GM19025 (cell line): ENCODE data around the gene NPHP4.

ENCODE experiments used
- ATAC-seq: cut with Tn5 transposase; IDR thresholded peaks from one replicate; pipeline ENCODE4 v1.9.1; 2021; ENCODE audit warnings: mild to moderate bottlenecking, low read depth, moderate library complexity; ENCODE audit not compliant: unreplicated experiment

The NPHP4 gene

DNA sequence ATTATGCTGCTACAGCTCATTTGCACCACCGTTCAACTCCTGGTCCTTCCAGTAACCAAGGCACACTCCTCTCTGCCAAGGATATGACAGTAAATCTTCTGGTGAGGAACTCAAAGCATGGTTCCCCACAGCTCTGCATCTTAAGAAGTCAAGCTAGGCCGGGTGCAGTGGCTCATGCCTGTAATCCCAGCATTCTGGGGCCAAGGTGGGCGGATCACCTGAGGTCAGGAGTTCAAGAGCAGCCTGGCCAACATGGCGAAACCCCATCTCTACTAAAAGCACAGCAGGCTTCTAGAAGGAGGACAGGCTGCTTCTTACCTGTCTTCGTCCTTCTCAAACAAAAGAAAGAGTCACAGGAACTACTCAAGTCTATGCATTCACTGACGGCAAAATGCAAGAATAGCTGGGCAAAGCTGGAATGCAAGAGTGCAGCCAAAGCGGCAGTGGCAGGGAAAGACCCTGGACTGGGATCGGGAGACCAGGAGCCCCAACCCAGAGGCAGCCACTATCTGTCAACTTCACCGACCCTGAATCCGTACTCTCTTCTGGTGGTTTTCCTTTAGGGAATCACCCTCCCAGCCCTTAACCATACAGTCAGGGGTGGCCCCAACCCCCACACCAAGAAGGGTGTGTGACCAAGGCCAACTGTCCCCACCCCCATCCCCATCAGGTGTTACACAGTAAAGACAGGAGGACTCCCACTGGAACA lies 75.5 kb downstream of the NPHP4 start:
- ATAC-seq: no peak

DNA sequence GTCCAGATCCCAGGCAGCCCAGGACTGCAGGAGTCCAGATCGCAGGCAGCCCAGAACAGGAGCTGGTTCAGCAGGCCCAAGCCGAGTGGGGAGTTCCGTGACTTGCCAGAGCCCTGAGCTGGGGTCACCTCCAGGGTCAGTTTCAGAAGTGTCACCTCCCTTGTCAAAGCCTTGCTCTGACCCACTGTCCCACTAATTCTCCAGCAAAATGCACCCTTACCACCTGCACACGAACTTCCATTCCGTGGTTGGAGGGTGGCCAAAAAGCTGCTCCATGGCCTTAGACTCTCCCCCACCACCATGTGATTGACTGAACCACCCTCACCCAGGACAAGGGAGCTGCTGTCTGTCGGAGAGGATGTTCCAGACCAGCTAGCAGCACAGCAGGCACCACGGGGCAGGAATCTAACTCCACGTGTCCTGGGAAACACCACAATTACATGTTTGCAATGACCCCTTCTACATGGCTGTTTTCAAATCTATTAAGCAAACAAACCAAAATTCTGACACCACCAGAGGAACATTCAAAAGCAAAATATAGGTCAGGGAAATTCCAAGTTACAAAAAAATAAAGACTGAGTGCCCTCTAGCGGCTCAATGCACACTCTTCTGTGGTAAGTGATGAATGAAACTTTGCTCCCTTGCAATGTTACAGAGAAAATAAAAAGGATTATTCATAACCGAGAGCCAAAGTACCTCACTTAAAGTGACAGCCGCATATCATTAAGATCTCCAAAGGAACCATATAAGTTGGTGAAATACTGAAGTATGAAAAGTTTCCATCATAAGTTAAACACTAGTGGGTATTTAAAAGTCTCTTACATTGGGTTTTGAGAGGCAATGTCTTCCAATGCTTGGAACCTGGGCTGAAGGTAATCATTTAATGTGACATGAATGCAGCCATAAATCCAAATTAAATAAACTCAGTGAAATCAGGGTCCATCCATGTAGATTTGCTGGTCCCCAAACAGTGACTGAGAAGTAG lies 76.3 kb downstream of the NPHP4 start:
- no peak for ATAC-seq

DNA sequence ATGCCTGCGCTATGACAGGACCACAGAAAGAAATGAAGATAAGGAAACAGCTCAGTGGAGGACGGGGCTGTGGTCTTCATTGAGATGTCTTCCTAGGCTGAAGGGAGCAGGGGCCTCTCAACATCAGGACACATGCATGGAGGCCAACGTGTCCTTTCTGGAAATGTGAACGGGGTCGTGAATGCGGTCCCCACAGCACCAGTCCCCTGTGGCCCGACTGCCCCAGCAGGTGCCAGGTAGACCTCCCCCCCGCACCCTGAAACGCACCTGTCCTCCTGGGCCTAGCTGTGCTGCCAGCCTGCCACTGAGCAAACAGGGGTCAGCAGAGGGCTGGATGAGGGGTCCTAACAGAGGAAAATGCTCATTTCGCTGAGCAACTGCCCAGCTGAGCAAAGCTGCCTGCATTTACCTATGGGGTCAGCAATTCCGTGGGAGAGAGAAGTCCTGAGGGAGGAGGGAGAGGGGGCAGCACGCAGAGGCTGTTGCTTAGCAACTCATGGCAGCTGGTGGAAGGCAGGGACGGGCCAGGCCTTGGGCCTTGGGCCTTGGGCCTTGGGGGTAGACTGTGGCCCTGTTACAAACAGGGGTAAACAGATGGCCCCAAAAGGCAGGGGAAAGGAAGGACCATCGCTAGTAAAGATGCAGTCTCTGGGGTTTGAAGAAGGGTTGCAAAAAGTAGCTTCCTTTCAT lies 77.4 kb downstream of the NPHP4 start:
- no peak for ATAC-seq

DNA sequence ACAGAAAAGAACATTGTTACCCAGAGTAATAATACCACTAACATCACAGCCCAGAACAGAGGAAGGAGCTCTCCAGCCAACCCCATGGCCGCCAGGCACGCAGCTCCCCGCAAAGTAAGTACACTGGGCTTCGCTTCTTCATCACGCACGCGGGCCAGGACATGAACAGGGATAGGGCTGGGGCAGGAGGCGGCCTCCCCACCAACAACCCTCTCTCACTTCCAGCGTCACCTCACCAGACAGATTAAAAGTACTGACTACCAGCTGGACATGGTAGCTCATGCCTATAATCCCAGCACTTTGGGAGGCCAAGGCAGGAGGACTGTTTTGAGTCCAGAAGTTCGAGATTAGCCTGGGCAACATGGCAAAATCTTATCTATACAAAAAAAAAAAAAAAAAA lies 78.3 kb downstream of the NPHP4 start:
- no peak for ATAC-seq

DNA sequence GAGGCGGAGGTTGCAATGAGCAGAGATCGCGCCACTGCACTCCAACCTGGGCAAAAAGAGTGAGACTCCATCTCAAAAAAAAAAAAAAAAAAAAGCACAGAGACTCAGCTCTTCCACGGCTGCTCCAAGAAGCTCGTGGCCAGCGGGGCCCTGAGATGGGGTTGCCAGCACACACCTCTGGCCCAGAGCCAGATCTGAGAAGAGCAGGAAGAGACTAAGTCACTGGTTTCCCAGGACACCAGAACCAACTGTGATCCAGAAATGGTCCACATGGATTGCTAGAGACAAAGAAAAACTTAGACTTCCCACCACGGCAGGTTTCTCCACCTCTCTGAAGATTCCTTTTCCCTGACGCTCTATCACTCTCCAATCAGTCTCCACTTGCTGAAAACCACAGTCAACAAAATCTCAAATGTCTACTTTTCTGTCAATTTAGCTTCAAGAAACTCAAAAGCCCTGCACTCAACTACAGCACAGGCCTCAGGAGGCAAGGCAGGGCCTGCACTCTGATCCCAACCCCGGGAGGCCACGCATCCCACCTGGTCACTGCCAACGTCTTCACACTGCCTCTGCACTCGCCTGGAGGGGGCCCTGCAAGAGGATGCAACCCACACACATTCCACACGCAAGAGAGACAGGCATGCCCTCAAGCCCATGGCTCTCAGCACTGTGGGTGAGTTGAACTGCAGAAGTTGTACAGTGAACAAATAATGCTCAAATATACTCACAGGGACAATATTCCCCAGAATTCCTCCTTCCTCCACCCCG lies 79.0 kb downstream of the NPHP4 start:
- ATAC-seq: no peak

DNA sequence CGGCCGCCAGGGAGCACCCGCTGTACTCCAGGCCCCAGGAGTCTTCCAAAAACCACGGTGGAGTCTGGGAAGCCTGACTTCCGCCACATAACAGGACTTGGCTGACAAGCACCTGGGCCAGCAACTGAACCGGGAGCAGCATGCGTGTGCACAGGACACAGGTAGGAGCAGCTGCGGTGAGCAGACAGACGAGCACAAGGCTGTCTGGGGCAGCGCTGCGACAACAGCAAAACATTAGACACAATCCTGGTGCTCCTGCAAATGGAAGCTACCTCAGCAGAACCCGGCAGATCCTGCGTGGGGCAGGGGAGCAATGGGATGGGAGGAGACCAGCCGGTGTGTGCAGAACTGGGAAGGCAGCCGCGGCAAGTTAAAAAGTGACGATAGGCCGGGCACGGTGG lies 80.4 kb downstream of the NPHP4 start:
- ATAC-seq: no peak

DNA sequence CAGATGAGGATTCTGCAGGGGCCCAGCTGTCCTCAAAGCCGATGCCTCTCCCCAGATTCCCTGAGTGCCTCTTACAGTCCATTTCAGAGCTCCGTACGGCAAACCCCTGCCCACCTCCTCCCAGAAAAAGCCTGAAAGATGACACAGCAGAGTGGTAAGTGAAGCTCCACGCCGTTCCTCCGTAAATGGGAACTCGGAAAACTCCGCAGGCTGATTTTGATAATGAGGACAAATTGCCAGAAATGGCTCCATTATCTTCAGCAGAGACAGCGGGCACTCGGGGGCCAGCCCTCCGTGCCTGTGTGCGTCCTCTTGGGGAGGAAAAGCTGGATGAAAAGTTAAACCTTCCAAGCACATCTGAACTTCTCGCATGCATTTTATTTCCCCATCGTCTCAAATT lies 81.1 kb downstream of the NPHP4 start:
- ATAC-seq: no peak

DNA sequence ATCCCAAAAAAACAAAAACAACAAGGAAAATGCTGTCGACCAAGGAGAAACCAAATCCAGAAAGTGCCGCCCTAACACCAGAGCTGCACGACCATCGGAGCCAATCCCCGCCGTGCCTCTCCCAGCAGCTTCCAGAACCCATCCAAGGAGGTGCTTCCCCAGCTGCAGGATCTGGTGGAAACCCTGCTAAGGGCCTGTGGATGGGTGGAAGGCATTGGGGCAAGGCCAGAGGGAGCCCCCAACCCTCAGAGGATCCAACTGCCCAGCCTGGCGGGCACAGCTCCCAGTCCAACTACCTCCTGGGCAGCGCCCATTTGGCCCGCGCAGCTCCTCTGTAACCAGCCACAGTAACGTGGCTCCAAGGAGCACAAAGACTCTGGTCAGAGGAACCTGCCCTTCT lies 81.6 kb downstream of the NPHP4 start:
- no peak for ATAC-seq

DNA sequence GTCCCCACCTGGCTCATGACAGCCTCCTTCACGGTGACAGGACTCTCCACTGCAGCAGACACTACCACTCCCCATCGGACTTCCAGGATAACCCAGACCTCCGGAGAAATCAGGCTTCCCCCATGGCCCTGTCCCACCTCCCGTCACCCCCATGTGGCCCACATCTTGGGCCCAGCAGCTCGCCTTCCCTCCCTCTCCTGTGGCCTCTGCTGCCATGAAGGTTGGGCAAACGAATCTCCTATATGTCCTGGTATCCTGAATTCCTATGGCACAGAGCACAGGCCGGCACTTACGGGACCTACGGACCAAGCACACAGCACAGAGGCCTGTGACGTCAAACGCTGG lies 82.0 kb downstream of the NPHP4 start:
- no peak for ATAC-seq

DNA sequence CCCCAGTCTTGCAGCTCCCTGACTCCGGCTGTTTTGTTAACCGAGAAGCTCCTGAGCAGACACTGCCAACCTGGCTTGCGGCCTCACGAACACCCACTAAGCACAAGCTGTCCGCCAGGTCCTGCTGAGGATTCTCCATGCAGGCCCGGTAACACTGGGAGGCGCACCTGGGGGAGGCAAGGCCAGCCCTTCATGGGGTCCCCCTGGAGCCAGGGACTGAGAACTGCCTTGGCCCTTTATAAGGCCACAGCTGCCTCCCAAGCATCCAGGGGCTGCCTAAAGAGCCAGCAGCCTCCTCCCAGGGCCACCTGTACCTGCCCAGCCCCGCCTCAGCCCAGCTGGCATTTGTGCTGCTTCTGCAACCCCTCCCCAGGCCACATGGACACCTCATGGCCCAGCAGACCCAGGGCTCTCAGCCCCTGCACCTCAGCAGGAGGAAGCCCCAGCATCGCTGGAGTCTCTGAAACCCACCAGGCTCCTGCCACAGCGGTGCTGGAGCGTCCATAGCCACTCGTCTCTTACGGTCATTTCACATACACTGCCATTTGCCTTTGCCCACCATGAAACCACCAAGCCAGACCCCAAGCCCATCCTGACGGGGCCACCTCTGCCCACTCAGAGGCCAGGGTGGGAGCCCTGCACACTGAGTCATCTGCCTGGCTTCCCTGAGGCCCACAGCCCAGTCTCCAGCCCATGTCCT lies 82.5 kb downstream of the NPHP4 start:
- no peak for ATAC-seq

DNA sequence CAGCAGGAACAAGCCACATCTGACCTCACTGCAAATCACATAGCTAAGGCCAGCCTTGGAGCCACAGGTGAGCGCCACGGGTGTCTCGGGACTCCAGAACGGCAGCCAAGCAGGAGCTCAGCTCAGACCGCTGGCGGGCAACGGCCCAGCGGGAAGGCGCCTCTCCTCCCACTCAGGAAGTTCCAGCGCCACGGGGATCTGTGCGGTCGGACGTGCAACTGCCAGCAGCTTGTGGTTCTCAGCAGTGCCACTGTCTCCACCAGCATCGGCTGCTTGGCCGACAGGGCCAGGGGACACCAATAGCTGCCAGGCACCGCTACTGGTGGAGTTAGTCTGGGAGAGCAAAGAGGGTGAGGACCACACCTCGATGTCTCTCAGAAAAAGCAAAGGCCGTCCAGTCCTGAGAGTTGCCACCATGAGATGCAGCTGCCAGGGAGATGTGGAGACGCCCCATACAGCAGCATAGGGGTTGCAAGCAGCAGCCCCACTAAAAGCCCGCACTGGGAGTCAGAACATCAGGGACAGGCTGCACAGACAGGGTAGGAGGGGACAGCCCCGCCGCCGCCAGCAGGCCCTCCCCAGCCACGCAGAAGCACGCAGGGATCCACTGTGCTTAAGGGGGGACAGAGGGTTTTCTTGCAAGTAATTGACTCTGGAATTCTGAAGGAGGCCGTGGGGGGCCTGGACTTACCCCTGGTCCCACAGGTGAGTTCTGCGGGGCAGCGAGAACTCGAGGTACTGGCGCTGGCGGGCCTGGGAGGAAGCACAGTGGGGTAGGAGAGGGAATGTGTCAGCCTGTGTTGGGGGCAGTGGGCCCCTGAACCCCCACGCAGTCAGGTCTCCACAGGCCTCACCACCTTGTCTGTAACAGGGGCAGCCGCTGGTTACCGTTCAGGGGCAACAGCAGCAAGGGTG lies 83.5 kb downstream of the NPHP4 start:
- ATAC-seq: no peak

DNA sequence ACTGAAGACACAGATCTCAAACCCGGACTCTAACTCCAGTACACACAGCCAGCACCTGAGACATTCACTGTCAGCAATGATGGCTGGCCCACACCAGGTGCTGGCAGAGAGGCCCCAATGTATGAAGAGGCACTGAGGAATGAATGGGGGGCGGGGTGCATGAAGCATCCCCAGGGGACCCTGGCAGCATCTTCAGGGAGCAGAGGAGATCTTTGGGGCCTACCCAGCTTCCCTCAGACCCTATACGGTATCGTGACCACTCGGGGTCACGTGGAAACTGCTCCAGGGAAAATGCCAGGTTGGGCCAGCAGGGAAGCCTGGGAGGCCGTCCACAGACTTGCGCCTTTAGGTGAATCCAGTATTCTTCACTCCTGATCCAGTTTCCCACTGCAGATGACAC lies 84.3 kb downstream of the NPHP4 start:
- no peak for ATAC-seq

DNA sequence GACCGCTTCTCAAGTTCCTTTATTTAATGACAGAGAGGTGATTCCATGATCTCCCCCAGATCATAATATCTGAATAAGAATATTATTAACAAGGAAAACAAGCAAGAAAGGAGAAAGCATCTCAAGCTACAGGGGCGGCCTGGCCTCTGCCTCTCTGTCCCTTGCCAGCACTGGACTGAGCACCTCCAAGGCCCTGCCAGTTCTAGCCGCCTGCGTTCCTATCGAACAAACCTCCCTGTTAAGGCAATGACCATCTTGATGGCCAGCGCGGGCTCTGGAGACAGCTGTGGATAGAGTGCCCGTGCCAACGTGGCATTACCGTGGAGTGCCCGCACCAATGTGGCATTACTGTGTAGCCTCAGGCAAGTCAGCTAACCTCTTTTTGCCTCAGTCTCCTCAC lies 84.8 kb downstream of the NPHP4 start:
- no peak for ATAC-seq

DNA sequence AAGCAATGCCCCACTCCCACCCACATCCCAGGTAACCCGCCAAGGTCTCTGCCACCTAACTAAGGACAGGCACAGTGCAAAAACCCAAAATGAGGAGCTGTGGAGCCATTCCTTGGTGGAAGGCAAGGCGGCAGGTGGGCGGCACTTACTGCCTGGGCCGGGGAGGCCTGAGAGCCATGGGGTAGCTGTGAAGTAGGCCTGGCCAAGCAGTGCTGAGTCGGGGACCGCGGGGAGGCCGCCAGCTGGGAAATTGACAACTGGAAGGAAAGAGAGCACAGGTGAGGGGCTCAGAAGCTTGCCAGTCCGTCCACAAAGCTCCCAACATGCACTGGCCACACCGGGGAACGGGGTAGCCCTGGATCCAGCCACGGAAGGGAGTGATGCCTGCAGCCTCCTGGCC lies 85.3 kb downstream of the NPHP4 start:
- ATAC-seq: no peak

DNA sequence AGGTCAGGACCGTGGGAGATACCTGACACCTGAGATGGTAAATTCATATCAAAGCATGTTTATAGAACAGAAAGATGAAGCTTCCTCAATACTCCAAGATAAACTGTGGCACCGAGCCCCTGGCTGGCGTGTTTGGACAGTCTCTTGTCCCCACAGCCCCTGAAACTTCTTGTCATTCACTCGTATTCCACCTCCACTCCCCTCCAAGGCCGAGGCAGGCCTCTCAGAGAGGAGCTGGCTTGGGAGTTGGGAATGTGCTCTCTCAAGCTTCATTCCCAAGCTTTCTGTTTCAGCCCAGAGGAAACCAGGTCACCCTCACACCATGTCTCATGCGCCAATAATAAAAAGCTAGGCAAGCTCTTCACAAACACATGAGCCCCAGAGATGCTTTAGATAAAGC lies 86.1 kb downstream of the NPHP4 start:
- no peak for ATAC-seq

DNA sequence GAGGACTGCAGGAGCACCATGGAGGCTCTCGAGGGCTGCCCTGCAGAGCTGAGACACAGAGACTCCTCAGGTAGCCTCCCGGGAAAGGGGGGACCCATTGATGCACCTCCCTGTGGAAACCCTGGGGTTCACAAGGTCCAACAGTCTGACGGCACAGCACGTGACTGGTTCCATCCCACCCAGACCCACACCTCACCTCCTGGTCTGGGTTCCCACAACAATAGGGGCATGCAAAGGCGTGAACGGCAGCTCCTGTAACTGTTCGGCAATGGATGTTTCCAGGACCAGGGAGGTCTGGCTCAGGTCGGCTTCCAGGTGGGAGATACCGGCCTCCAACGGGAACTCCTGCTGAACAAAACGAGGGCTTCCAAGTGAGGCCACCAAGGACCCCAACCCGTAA lies 86.8 kb downstream of the NPHP4 start:
- ATAC-seq: no peak

DNA sequence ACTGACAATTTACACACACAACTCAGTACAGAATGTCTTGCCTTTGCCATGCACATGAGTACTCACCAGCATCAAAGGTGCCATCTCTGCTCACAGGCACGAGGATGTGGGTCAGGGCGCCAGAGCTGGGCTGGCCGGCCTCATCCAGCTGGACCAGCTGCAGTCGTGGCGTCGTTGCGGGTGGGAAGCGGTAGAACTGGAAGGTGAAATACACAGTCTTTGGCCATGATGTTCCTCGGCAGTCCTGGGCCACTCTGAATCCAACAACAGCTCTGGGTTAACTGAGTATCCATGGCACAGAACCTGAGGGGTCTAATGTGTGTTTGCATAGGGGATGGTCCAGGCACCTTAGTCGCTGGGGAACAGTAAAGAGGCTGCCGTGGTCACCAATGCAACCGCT lies 87.7 kb downstream of the NPHP4 start:
- ATAC-seq: no peak

DNA sequence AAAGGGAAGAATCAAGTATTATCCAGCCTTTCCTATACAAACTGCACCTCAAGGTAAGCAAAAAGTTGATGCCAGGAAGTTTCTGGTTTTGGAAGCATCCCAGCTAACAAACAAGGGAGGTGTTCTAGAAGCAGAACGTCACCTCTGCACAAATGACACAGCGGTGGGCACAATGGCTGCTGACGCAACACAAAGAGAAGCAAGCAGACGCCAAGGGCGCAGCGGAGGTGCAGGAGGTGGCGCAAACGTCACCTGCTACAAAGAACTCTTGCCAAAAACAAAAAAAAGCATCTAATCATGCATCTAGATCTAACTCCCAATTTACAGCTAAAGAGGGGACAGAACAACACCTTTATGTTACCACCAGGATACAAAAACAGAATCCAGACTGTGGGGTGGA lies 88.5 kb downstream of the NPHP4 start:
- ATAC-seq: no peak

DNA sequence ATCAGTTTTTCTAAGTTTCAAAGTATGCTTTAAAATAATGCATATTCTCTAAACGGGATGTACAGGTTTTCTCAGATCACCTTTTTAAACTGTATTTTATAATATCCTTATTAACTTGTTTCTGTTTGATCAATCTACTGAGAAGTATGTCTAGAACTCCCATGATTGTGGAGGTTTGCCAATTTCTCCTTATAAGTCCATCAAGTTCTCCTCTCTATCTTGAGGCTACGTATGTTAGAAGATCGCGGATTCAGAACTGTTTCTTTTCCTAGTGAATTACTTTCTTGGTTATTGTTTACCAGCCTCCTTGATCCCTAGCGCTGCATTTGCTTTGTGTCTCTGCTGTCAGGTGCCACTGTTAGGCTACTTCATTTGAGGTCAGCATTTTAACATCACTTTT lies 89.2 kb downstream of the NPHP4 start:
- no peak for ATAC-seq
